Measurements from ENCODE around the gene KIF24.

- TF ChIP-seq CTCF (conservative IDR thresholded peaks at IDR 0.05) (no peak), ZFX (IDR thresholded peaks at IDR 0.05) (no peak)
These were observed 36.2 kb upstream of the KIF24 start for GRCh38 chr9:34365282-34365681.

Data from C4-2B (cell line).